Activated T-cell treated with anti-CD3 and anti-CD28 coated beads for 24 hours (primary cell): ENCODE data around the gene BRPF3.

Source experiments
- DNase-seq: peaks from one replicate; pipeline ENCODE4 v3.0.0-alpha.2; 2020; ENCODE audit warnings: low read depth

The BRPF3 gene

GRCh38 chr6:36232172-36232571 is 35.6 kb downstream of the BRPF3 start:
- no peak for DNase-seq

- no peak for DNase-seq
These were observed 38.8 kb downstream of the BRPF3 start for GRCh38 chr6:36235309-36235708.

- no peak for DNase-seq
These were observed 39.3 kb downstream of the BRPF3 start for GRCh38 chr6:36235862-36236261.

- DNase-seq: no peak
These were observed 43.2 kb downstream of the BRPF3 start for GRCh38 chr6:36239774-36240173.

- no peak for DNase-seq
These were observed 45.2 kb downstream of the BRPF3 start for GRCh38 chr6:36241728-36242127.

GRCh38 chr6:36242161-36242560 is 45.6 kb downstream of the BRPF3 start:
- DNase-seq: no peak

- no peak for DNase-seq
These were observed 46.1 kb downstream of the BRPF3 start for GRCh38 chr6:36242626-36243025.

- no peak for DNase-seq
These were observed 47.1 kb downstream of the BRPF3 start for GRCh38 chr6:36243562-36244212.

- DNase-seq: no peak
These were observed 48.2 kb downstream of the BRPF3 start for GRCh38 chr6:36244641-36245280.

- DNase-seq: no peak
These were observed 49.1 kb downstream of the BRPF3 start for GRCh38 chr6:36245572-36246061.

- DNase-seq: no peak
These were observed 50.1 kb downstream of the BRPF3 start for GRCh38 chr6:36246506-36247268.

- DNase-seq: no peak
These were observed 51.1 kb downstream of the BRPF3 start for GRCh38 chr6:36247693-36248092.

- no peak for DNase-seq
These were observed 52.4 kb downstream of the BRPF3 start for GRCh38 chr6:36248980-36249379.

- DNase-seq: no peak
These were observed 53.0 kb downstream of the BRPF3 start for GRCh38 chr6:36249536-36249935.

- no peak for DNase-seq
These were observed 55.5 kb downstream of the BRPF3 start for GRCh38 chr6:36252005-36252404.

- no peak for DNase-seq
These were observed 67.0 kb downstream of the BRPF3 start for GRCh38 chr6:36263390-36264000.

- DNase-seq: no peak
These were observed 69.2 kb downstream of the BRPF3 start for GRCh38 chr6:36265744-36266143.

GRCh38 chr6:36266913-36267644 is 70.5 kb downstream of the BRPF3 start:
- no peak for DNase-seq

- DNase-seq: no peak
These were observed 71.4 kb downstream of the BRPF3 start for GRCh38 chr6:36267731-36268477.

GRCh38 chr6:36268478-36269275 is 72.1 kb downstream of the BRPF3 start:
- DNase-seq: no peak
